DOHH2 (cell line): ENCODE data around the gene SLC9A8.

ENCODE experiments used
- CTCF ChIP-seq: fragments of 200-600 bp; sonication (generic); IDR thresholded peaks from one replicate; pipeline ENCODE4 v1.5.1; 2014; ENCODE audit warnings: antibody characterized with exemption, mild to moderate bottlenecking, low read depth, low read length; ENCODE audit not compliant: poor library complexity, severe bottlenecking
- EZH2phosphoT487 ChIP-seq: fragments of 200-600 bp; sonication (generic); IDR thresholded peaks from 2 replicates; pipeline ENCODE4 v1.6.1; 2017; ENCODE audit warnings: borderline replicate concordance, mild to moderate bottlenecking, antibody characterized with exemption, low read length, moderate library complexity, mixed read lengths

- TF ChIP-seq CTCF (no peak), EZH2phosphoT487 (no peak)
Observed at GRCh38 chr20:49852522-49853080, 40.0 kb downstream of the SLC9A8 start.
